HG03280 (cell line): Measurements from ENCODE around the gene LYSMD3.

ENCODE experiments used
- ATAC-seq: cut with Tn5 transposase; IDR thresholded peaks from one replicate; pipeline ENCODE4 v1.9.1; 2021; ENCODE audit warnings: mild to moderate bottlenecking, moderate library complexity; ENCODE audit not compliant: unreplicated experiment

Gene LYSMD3

DNA sequence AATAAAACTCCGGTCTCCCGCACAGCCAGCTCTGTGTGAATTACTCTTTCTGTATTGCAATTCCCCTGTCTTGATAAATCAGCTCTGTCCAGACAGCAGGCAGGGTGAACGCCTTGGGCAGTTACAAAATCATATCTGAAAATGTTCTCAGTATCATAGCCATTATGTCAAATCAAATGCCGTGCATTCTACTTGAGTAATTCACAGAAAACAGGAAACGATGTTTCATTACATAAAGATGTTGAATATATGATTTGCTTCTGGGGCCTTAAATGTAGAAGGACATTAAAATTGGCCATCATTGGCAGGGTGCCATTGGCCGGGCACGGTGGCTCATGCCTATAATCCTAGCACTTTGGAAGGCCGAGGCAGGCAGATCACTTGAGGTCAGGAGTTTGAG lies 46.2 kb downstream of the LYSMD3 start:
- no peak for ATAC-seq

GRCh38 chr5:90480699-90481098 lies 48.7 kb downstream of the LYSMD3 start:
- no peak for ATAC-seq

DNA sequence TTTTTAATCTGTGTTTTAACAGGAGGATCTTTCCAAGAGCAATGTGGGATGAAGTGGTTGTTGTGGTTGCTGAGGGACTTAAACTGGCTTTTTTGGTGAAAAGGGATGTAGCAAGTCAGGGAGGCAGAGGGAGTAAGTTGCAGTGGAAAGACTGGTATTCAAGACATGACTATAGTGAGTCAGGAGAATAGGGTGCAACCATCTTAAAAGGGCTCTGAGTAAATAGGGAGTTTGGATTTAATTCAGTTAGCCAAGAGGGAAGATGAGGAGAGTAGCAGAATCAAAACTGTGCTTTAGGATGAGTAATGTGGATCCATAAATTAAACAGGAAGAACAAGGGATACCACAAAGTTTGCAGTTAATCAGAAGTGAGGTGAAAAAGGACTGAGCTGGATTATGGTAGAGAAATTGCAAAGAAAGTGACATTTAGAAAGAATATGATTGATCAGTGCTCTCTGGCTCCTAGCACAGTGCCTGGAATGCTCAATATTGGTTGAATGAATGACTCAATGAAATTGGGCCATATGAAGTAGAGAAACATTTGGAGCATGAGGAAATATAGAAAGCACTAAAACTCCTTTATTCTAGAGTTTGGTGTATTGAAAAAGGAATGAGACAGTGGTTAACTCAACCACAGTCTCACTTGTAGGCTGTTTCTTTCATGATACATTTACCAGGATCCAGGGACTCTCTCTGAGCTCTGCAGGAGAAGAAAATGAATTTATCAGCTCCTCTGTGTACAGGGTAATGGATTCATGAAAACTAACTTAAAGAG lies 49.6 kb downstream of the LYSMD3 start:
- ATAC-seq: no peak

DNA sequence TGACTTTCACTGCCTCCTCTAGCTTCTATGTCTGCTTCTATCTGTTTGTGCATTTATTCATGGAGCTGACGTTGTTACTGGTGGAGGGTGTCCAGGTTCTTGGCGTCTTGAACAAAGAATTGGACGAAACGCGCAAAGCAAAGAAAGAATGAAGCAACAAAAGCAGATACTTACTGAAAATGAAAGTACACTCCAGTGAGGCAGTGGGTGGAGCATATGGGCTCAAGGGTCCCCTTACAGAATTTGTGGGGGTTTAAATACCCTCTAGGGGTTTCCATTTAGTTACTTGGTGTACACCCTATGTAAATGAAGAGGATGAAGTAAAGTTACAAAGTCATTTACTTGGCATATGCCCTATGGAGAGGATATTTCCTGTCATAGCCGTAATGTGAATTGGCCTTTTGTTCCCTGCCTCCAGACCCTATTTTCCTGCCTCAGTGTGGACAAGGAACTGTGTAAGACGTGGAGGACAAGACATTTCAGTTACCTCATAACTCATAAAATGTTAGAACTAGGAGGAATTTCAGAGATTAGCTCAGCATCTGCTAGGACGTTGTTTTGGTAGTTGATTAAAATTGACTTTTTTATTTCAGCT lies 51.7 kb downstream of the LYSMD3 start:
- no peak for ATAC-seq

DNA sequence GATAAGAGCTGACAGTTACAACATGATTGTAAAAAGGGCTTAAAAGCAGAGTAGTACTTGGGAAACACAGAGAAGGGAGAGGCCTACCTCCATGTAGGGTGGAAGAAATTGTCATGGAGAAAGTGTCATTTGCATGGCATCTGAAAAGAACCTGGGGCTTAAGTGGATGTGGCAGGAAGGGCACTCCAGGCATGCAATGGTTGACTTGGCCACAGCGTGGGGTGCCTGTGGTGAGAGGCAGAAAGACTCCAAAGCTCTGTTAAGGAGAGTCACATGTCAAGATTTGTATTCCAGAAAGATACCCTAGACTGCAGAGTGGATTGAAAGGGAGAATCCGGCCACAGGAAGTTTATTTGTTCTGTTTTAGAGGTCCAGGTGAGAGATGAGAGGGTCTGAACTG lies 52.3 kb downstream of the LYSMD3 start:
- no peak for ATAC-seq

DNA sequence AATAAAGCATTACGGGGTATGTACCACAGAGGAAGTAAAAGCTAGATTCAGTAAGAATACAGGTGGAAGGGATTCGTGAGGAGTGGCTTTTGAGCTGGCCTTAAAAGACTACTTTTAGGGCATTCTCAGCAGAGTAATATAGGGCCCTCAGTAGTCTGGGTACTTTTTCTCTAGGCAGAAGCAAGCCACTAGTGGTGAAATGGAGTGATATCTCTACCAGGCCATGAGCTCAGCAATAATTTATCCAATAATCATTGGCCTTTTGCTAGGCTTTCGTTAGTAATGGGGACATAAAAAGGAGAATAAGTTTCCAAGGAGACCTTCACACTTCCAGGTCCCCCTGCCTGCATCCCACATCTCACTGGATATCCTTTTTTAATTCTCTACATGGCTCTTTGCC lies 53.0 kb downstream of the LYSMD3 start:
- no peak for ATAC-seq

- no peak for ATAC-seq
Observed at GRCh38 chr5:90475436-90475980, 53.9 kb downstream of the LYSMD3 start.

DNA sequence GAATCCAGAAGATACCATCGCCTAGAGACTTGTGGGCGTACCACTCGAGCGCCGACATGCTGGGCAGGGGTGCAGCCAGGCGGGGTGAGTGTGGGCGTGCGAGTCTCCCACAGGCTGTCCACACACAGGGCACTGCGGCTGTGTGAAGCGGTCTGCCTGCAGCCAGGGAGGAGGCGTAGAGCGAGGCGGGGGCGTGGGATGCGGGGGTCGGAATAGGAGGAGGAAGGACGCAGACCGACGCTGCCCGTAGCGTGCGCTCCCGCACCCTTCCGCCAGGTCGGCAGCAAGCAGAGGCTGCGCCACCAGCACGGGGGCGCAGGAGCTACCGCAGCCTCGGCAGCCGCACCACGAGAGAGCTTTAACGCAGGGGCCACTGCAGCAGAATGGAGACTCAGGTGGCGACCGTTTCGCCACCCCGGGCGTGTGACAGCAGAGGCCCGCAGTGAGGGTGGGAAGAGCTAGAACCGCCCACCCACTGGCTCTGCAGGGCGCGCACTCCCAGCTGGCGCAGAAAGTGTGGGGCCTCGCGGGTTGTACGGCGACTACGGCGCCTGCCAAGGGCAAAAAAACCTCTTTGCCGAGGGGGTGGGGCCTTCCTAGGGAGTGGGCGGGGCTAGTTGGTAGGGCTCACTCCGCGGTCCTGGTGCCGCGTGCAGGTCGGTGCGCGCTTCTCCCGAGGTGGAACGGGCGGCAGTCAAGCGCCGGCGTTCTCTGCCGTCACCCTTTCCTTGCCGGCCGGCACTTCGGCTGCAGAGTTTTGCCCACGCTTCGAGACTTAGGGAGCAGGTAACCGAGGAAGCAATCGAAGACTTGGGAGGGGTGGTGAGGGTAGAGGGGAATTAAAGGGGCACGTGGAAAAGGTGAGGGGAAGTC lies 54.9 kb downstream of the LYSMD3 start, which contains the start of the genes MBLAC2 and POLR3G:
Gene MBLAC2, minus strand, starts transcription at position 537 of the 873 bp plus-strand sequence. Its CDS starts 479 bp downstream, at position 58.
Gene POLR3G, plus strand, starts transcription at position 630 of the 873 bp plus-strand sequence. CDS start 10,704 bp downstream, outside the sequence.
- ATAC-seq: peak; percentile 86

DNA sequence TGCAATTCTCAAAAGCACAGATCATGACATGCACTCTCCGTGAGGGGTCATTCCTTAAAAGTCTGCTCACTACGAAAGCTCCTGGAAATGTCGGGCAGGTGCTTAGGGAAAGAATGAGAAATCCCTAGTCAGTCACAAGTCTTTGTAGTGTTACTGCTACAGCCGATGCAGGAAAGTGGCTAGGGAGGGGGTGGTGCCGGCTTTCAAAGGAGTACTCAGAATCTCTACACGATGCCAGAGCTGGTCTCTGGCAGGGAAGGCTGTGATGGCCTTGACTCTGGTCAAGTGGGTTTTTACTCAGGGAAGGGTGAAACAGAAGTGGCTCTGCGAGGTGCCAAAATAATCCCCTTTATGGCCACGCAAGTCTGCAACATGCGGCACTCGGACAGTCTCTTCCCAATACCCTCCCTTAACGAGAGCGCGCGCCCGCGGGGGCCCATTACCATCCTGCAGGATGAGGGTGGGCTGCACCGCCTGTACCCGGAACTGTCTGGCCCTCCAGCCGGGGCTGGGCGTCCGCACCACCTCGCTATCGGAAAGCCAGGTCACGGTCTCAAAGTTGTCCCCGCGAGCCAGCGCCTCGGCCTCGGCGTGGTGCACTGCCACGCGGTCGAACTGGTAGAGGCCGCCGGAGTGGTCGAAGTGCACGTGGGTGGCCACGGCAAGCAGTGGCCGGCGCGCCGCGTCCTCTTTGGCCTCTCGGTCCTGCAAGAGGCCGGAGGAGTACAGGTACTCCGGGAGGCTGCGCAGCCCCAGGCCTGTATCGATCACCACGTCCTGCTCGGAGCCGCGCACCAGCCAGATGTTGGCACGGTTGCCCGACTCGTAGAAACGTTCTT lies 55.8 kb downstream of the LYSMD3 start:
- ATAC-seq: peak; percentile 11

DNA sequence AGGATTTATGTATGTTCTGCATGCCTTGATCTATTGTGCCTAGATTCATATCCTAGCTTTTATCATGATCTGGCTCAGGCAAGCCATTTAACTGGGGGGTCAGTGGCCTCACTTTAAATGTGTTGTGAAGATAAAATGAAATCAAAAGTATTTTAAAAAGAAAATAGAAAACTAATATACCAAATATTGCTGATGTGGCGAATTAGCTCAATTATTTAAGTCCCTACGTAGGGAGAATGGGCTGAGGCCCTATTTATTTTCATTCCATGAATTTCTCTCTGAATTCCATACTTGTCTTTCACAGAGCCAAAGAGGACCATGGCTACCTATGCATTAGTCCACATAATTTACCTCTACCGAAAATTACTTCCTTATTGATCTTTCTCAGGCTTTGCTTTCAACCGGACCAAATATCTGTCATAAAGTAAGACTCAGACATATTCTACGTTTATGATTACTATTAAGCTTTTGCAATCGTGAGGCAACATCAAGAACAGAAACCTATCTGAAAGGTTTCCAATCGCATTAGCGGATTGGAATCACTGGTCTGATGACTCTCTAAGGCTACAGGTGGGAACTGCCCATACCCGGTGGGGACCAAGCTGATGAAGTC lies 56.5 kb downstream of the LYSMD3 start:
- ATAC-seq: no peak
